ENCODE results near the gene SCNN1A.
A peak's percentile ranks its signal among the peaks of the same experiment; 100 is the strongest.

The SCNN1A gene

GRCh38 chr12:6367969-6368892, 7.1 kb downstream of the SCNN1A start:
- no peak overlapping the region for H3K4me3 ChIP-seq (ENCODE audit: low read length)
- TF ChIP-seq ZNF274 (IDR thresholded peaks at IDR 0.05; ENCODE audit: low read depth, low read length) = no peak

GRCh38 chr12:6367065-6367968, 8.0 kb downstream of the SCNN1A start:
- no peak overlapping the region for H3K4me3 ChIP-seq (ENCODE audit: low read length)
- no peak for TF ChIP-seq ZNF274 (IDR thresholded peaks at IDR 0.05; ENCODE audit: low read depth, low read length)

DNA sequence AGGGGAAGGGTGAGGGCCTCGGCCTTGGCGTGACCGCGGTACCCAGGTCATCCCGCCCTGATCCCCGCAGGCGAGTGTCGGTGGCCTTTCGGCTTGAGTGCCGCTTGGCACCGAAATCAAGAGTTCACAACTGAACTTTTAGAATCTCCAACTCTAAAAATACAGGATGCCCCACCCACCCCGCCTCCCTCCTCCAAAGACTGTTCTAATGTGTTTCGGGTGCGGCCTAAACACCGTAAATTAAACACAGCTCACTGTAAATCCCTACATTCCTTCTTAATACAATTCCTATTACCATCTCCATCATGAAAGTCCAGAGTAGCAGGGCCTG, 11.4 kb downstream of the SCNN1A start:
- TF ChIP-seq ZNF274 (IDR thresholded peaks at IDR 0.05; ENCODE audit: low read depth, low read length) = no peak
- H3K4me3 ChIP-seq (ENCODE audit: low read length) = peak overlapping the region; percentile 46; the same call in 1 of the 2 replicates

- TF ChIP-seq ZNF274 (IDR thresholded peaks at IDR 0.05; ENCODE audit: low read depth, low read length) = no peak
- H3K4me3 ChIP-seq (ENCODE audit: low read length) = peak overlapping the region; percentile 46; the same call in 1 of the 2 replicates
Observed at GRCh38 chr12:6363330-6364043, 11.9 kb downstream of the SCNN1A start.

DNA sequence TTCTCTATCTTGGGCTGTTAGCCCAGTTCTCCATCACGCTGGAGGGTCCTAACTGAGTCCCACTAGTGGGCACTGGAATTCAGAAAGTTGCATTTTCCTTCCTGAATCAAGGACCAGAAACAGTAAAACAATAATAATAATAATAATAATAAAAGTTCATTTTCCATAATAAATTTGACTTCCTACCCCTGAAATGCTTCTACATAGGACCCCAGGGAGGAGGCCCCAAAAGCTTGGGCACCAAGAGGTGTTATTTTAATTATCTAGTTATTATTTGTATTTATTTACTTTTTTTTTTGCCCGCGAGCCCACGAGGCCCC, 12.4 kb downstream of the SCNN1A start:
- no peak for TF ChIP-seq ZNF274 (IDR thresholded peaks at IDR 0.05; ENCODE audit: low read depth, low read length)
- H3K4me3 ChIP-seq (ENCODE audit: low read length) = no peak overlapping the region

- TF ChIP-seq ZNF274 (IDR thresholded peaks at IDR 0.05; ENCODE audit: low read depth, low read length) = no peak
- H3K4me3 ChIP-seq (ENCODE audit: low read length) = no peak overlapping the region
Observed at GRCh38 chr12:6362403-6362802, 13.0 kb downstream of the SCNN1A start.

DNA sequence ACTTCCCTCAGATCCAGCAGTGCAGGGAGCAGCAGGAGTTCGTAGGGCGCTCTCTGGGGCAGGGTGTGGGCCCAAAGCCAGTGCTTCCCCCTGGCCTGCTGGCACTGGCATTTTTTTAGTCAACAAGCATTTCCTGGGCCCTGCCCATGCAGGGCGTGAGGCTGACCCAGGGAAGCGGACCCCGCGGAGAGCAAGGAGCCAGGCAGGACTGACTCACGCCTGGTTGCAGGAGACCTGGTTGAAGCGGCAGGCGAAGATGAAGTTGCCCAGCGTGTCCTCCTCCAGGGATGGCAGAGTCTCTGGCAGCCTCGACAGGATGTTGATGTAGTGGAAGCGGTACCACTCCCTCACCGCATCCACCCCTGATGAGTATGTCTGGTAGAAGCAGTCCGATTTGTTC, 13.5 kb downstream of the SCNN1A start:
- TF ChIP-seq ZNF274 (IDR thresholded peaks at IDR 0.05; ENCODE audit: low read depth, low read length) = no peak

DNA sequence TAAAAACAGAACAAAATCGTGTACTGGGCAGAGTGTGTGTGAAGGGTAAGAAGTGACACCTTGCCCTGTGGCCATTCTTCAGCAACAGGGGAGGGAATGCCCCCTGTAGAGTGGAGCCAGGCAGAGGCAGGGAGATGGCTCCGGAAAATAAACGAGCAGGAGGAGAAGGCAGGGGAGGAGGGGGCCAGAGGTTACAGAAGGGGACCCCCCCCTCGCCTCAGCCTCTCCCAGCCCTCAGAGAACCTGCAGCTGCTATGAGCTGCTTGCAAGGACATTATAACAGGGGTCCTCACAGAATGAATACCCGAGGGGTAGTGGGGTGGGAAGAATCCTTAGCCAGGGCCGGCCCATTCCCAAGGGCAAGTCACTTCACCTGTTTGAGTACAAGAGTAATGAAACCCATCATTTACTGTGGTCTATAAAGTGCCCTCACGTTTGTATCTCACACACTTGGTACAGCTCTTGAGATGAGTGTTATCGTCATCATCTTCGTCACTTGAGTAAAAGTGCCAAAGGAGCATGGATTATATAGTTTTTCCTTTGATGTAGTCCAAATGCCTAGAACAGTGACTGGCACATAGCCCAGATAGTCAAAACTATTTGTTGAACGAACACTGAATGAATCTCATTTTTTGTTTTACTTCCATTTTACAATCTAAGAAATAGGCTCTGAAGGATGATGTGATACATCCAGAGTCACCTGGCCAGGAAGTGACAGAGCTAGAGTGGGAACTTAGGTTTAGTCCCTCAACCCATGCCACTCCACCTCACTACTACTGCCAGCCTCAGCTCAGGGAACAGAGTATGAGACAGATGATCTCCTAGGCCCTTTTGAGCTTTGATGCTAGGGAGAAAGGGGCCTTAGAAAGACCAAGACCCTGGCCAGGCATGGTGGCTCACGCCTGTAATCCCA, 14.5 kb downstream of the SCNN1A start:
- no peak for TF ChIP-seq ZNF274 (IDR thresholded peaks at IDR 0.05; ENCODE audit: low read depth, low read length)
- H3K4me3 ChIP-seq (ENCODE audit: low read length) = no peak overlapping the region

More for the DNA sequence above, 13.5 kb downstream of the SCNN1A start:
- H3K4me3 ChIP-seq (ENCODE audit: low read length) = no peak overlapping the region

DNA sequence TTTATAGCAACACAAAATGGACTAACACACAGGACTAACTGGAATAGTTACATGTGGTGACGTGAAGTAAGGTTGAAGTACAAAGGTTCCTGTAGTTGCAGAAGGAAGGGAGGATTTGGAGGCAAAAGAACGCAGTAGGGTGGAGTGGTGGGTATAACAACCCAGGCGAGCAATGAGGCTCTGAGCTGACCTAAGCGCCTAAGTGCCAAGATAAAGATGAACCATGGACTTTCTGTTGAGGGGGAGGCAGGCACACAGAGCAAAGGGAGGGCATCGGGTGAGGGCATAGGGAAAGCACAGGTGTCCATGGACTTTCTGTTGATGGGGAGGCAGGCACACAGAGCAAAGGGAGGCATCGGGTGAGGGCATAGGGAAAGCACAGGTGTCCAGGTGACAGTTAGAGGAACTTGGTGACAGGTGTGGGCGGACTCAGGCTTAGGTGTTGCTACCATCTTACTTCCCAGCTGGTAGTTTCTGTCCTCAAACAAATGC, 15.2 kb downstream of the SCNN1A start:
- TF ChIP-seq ZNF274 (IDR thresholded peaks at IDR 0.05; ENCODE audit: low read depth, low read length) = no peak
- no peak overlapping the region for H3K4me3 ChIP-seq (ENCODE audit: low read length)

- TF ChIP-seq ZNF274 (IDR thresholded peaks at IDR 0.05; ENCODE audit: low read depth, low read length) = no peak
- no peak overlapping the region for H3K4me3 ChIP-seq (ENCODE audit: low read length)
Observed at GRCh38 chr12:6358881-6359280, 16.5 kb downstream of the SCNN1A start.

DNA sequence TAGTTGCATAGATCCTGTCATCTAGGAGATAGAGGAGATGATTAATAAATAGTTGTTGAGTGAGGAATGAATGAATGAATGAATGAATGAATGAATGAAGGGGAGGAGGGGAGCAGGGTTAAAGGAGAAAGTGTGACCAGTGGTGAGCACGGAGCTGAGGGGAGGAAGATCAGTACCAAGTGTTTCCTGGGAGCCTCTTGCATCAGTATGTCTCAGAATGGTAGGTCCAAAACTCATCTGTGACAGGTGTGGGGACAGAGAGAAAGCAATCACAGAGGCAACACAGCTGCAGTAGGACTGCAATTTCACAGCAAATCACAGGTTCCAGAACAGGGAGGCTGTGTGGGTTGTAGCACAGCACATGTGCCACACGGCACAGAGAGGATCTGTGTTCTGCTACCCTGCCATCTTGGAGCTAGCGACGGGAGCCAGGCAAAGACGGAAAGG, 19.0 kb downstream of the SCNN1A start:
- H3K4me3 ChIP-seq (ENCODE audit: low read length) = no peak overlapping the region
- no peak for TF ChIP-seq ZNF274 (IDR thresholded peaks at IDR 0.05; ENCODE audit: low read depth, low read length)

DNA sequence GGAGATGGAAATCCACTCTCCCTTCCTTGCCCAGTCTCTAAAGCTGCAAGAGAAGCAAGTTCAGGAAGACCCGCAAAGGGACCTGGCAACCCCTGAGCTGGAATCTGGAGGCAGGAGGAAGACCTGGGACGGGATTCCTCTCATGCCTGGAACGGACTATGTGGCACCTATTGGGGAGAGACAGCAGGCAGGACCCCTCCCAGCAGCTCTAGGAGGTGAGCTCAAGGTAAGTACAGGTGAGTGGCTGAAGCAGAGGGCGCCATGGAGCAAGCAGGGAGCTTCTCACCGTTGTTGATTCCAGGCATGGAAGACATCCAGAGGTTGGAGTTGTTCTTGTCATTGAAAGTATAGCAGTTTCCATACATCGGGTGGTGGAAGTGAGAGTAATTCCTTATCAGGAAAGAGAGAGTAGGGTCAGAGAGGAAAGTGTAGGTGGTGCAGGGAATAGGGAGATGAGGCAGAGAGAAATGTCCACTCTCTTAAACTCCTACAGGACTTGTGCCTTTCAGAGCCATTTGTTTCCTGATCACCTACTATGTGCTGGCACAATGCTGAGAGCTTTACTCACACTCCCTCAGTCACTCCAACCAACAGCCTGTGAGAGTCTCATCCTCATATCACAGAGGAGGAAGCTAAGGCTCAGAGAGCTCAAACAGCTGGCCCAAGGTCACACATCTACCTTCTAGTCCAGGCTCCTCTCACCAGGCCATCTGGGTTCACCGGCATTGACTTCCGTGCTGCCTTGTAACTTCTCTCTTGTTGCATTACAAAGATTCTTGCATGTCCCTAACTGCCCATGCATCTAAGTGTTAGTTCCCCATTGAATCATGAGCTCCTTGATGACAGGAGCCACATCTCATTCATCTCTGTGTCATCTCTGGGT, 19.6 kb downstream of the SCNN1A start:
- H3K4me3 ChIP-seq (ENCODE audit: low read length) = no peak overlapping the region
- TF ChIP-seq ZNF274 (IDR thresholded peaks at IDR 0.05; ENCODE audit: low read depth, low read length) = no peak

All from GM08714 (cell line).